Sigmoid colon (tissue), 3 donors: Measurements from ENCODE around the gene CCT6B.

Source experiments
- CTCF ChIP-seq, 4 experiments: fragments of 450-650 bp in 3 of 4; fragments of 200-600 bp in 1 of 4; IDR thresholded peaks; one replicate each; pipeline ENCODE4 v1.5.1; 2016 to 2019; ENCODE audit warnings: antibody characterized with exemption in 4 of 4, mild to moderate bottlenecking in 3 of 4, moderate library complexity in 2 of 4
- POLR2A ChIP-seq, 2 donors: fragments of 450-650 bp; IDR thresholded peaks; one replicate each; pipeline ENCODE4 v1.6.1; 2016; ENCODE audit warnings: antibody characterized with exemption in 2 of 2, mild to moderate bottlenecking in 2 of 2, moderate library complexity in 2 of 2

- TF ChIP-seq CTCF (IDR thresholded peaks at IDR 0.05): no peak
- TF ChIP-seq POLR2A (IDR thresholded peaks at IDR 0.05): no peak
Observed at GRCh38 chr17:35006961-35007360, 45.7 kb upstream of the CCT6B start.
